Measurements from ENCODE around the gene TEKT3.

DNA sequence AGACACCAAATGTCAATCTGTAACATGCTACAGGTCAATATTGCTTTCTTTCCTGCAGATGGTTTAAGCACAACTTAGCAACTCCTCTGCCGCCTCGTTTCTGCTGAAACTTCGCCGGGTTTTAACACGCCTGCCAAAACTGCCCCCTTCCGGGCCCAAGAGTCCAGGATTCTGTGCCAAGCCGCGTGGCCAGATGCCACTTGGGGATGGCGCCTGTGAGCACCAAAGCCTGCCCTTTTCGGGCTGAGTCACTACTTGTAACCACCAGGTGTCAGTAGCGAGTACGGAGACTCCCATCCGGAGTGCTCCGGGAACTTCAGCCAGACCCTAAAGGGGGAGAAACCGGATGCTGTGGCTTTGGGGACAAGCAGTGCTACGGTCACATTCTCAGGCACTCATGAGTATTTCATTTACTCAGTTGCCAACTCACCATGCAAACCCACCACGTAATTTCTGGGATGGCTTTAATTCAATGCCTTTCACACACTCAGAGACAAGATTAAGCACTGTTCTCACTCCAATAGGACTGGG is 84.1 kb downstream of the TEKT3 start:
- TF ChIP-seq, protein P1, sequence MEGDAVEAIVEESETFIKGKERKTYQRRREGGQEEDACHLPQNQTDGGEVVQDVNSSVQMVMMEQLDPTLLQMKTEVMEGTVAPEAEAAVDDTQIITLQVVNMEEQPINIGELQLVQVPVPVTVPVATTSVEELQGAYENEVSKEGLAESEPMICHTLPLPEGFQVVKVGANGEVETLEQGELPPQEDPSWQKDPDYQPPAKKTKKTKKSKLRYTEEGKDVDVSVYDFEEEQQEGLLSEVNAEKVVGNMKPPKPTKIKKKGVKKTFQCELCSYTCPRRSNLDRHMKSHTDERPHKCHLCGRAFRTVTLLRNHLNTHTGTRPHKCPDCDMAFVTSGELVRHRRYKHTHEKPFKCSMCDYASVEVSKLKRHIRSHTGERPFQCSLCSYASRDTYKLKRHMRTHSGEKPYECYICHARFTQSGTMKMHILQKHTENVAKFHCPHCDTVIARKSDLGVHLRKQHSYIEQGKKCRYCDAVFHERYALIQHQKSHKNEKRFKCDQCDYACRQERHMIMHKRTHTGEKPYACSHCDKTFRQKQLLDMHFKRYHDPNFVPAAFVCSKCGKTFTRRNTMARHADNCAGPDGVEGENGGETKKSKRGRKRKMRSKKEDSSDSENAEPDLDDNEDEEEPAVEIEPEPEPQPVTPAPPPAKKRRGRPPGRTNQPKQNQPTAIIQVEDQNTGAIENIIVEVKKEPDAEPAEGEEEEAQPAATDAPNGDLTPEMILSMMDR (conservative IDR thresholded peaks at IDR 0.05; ENCODE audit: low read depth, low read length): peak; percentile 84
- no peak for TF ChIP-seq EZH2 (IDR thresholded peaks at IDR 0.05; ENCODE audit: borderline replicate concordance, low read depth, low read length, poor library complexity, severe bottlenecking)

All from A673 (cell line).